MCF 10A (cell line): ENCODE results near the gene ARL3. TPM values are rescaled to one million over a fixed set of nuclear protein-coding genes. Genes with fewer than 3 reads are reported as not detected.

Experiments
- BruUV-seq: library from RNA; stranded (reverse); fragments of 400-500 nt; replicated peaks from 2 replicates; lab custom pipeline; 2021; lab: Mats Ljungman, UMichigan
- CTCF ChIA-PET: fragments of 300-600 bp; sonication (Branson Sonifier 250); formaldehyde crosslinking; extraction: SDS; loops from one replicate; lab custom pipeline; 2021; ENCODE audit warnings: antibody characterized with exemption, inconsistent platforms; lab: Yijun Ruan, JAX
- POLR2A ChIA-PET: fragments of 300-600, 350-650 bp; sonication (Branson Sonifier 250); formaldehyde crosslinking; extraction: SDS; loops from one replicate; lab custom pipeline; 2020; ENCODE audit warnings: antibody characterized with exemption, inconsistent platforms; lab: Yijun Ruan, JAX
- DNase-seq: peaks from one replicate; pipeline ENCODE4 v3.0.0-alpha.2; 2018; ENCODE audit not compliant: unreplicated experiment
- H3K27ac Mint-ChIP-seq: one replicate; pipeline ENCODE4 v1.8.0; 2022; ENCODE audit warnings: mild to moderate bottlenecking, low read depth, mixed read lengths; ENCODE audit not compliant: unreplicated experiment
- H3K27me3 Mint-ChIP-seq: one replicate; pipeline ENCODE4 v1.8.0; 2022; ENCODE audit warnings: mixed read lengths; ENCODE audit not compliant: insufficient read depth, unreplicated experiment
- H3K36me3 Mint-ChIP-seq: one replicate; pipeline ENCODE4 v1.8.0; 2022; ENCODE audit warnings: mild to moderate bottlenecking, moderate library complexity, mixed read lengths; ENCODE audit not compliant: insufficient read depth, unreplicated experiment
- H3K4me1 Mint-ChIP-seq: one replicate; pipeline ENCODE4 v1.8.0; 2022; ENCODE audit warnings: mixed read lengths; ENCODE audit not compliant: insufficient read depth, unreplicated experiment
- H3K4me3 Mint-ChIP-seq: one replicate; pipeline ENCODE4 v1.8.0; 2022; ENCODE audit warnings: mild to moderate bottlenecking, moderate library complexity, mixed read lengths; ENCODE audit not compliant: unreplicated experiment
- H3K9me3 Mint-ChIP-seq: one replicate; pipeline ENCODE4 v1.8.0; 2022; ENCODE audit warnings: mixed read lengths; ENCODE audit not compliant: unreplicated experiment
- intact Hi-C: fragments of 100-400 bp; cut with micrococcal nuclease; formaldehyde crosslinking; loops from 2 replicates; pipeline ENCODE4 v1.14.1; 2022
- total RNA-seq: library from RNA; stranded (reverse); gene quantifications from 2 replicates; pipeline ENCODE4 v1.2.3, GENCODE V29; 2022
- TF ChIP-seq, protein P1 (sequence below): fragments of 200-600 bp; IDR thresholded peaks from one replicate; pipeline ENCODE4 v1.8.0; 2022; ENCODE audit warnings: antibody characterized with exemption, mild to moderate bottlenecking; ENCODE audit not compliant: unreplicated experiment

The ARL3 gene
- total RNA-seq, 1 experiment from 2014 or later: 6.8 TPM

- TF ChIP-seq, protein P1, sequence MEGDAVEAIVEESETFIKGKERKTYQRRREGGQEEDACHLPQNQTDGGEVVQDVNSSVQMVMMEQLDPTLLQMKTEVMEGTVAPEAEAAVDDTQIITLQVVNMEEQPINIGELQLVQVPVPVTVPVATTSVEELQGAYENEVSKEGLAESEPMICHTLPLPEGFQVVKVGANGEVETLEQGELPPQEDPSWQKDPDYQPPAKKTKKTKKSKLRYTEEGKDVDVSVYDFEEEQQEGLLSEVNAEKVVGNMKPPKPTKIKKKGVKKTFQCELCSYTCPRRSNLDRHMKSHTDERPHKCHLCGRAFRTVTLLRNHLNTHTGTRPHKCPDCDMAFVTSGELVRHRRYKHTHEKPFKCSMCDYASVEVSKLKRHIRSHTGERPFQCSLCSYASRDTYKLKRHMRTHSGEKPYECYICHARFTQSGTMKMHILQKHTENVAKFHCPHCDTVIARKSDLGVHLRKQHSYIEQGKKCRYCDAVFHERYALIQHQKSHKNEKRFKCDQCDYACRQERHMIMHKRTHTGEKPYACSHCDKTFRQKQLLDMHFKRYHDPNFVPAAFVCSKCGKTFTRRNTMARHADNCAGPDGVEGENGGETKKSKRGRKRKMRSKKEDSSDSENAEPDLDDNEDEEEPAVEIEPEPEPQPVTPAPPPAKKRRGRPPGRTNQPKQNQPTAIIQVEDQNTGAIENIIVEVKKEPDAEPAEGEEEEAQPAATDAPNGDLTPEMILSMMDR: no peak
- H3K36me3 Mint-ChIP-seq: peaks cover 31% of the 10 kb centered on the region
- no peaks in the 10 kb centered on the region for H3K27me3 Mint-ChIP-seq
- POLR2A ChIA-PET: no interaction called here
- H3K4me3 Mint-ChIP-seq: peak overlapping the region; percentile 90
- no peak for DNase-seq
- peaks cover 21% of the 10 kb centered on the region for H3K4me1 Mint-ChIP-seq
- H3K9me3 Mint-ChIP-seq: no peaks in the 10 kb centered on the region
- intact Hi-C loops: no loop called here
- H3K27ac Mint-ChIP-seq: peak overlapping the region; percentile 39
- CTCF ChIA-PET: no interaction called here
- BruUV-seq: no TSS peak
Observed at GRCh38 chr10:102648269-102648888, 65.8 kb downstream of the ARL3 start.

GRCh38 chr10:102647443-102648268, 66.5 kb downstream of the ARL3 start:
- peak overlapping the region; percentile 90 for H3K4me3 Mint-ChIP-seq
- TF ChIP-seq, protein P1: no peak
- H3K9me3 Mint-ChIP-seq: no peaks in the 10 kb centered on the region
- intact Hi-C loops: no loop called here
- no peak for DNase-seq
- peaks cover 24% of the 10 kb centered on the region for H3K36me3 Mint-ChIP-seq
- CTCF ChIA-PET: no interaction called here
- POLR2A ChIA-PET: interaction anchor here (1.8 to 3.8 kb wide), 2 partner anchors 31 to 65 kb away, joined by 13 to 115 read pairs; partner anchors contain the start of genes ARL3 and SFXN2
- H3K27ac Mint-ChIP-seq: peak overlapping the region; percentile 39
- no TSS peak for BruUV-seq
- peaks cover 16% of the 10 kb centered on the region for H3K4me1 Mint-ChIP-seq
- H3K27me3 Mint-ChIP-seq: no peaks in the 10 kb centered on the region

- peaks cover 18% of the 10 kb centered on the region for H3K4me1 Mint-ChIP-seq
- intact Hi-C loops: loop anchor here (1.0 kb wide), 1 partner anchor 66 kb away; no protein-coding TSS in a partner anchor
- H3K4me3 Mint-ChIP-seq: peak overlapping the region; percentile 90
- H3K9me3 Mint-ChIP-seq: no peaks in the 10 kb centered on the region
- BruUV-seq: no TSS peak
- TF ChIP-seq, protein P1: no peak
- ChIA-PET CTCF (interaction anchor here (0.8 kb wide), 1 partner anchor 106 kb away, joined by 3 read pairs; no protein-coding TSS in a partner anchor), POLR2A (interaction anchor here (0.7 to 3.8 kb wide), 28 partner anchors 9 to 1280 kb away, joined by 3 to 115 read pairs (median 6); partner anchors contain the start of genes ACTR1A, ARL3, NFKB2 and SFXN2)
- H3K27ac Mint-ChIP-seq: peak overlapping the region; percentile 98
- H3K27me3 Mint-ChIP-seq: no peaks in the 10 kb centered on the region
- peaks cover 23% of the 10 kb centered on the region for H3K36me3 Mint-ChIP-seq
- DNase-seq: no peak
Observed at GRCh38 chr10:102646610-102647442, 67.4 kb downstream of the ARL3 start.
